Measurements from ENCODE around the gene TSPEAR. TPM values are rescaled to one million over a fixed set of nuclear protein-coding genes. Genes with fewer than 3 reads are reported as not detected.
"Not testable (repeated sequence)": the region's sequence is repeated elsewhere in the genome, so short reads cannot be mapped to it uniquely, and the experiment has no call there.

Gene TSPEAR
- total RNA-seq, 1 donor, result not detected

DNA sequence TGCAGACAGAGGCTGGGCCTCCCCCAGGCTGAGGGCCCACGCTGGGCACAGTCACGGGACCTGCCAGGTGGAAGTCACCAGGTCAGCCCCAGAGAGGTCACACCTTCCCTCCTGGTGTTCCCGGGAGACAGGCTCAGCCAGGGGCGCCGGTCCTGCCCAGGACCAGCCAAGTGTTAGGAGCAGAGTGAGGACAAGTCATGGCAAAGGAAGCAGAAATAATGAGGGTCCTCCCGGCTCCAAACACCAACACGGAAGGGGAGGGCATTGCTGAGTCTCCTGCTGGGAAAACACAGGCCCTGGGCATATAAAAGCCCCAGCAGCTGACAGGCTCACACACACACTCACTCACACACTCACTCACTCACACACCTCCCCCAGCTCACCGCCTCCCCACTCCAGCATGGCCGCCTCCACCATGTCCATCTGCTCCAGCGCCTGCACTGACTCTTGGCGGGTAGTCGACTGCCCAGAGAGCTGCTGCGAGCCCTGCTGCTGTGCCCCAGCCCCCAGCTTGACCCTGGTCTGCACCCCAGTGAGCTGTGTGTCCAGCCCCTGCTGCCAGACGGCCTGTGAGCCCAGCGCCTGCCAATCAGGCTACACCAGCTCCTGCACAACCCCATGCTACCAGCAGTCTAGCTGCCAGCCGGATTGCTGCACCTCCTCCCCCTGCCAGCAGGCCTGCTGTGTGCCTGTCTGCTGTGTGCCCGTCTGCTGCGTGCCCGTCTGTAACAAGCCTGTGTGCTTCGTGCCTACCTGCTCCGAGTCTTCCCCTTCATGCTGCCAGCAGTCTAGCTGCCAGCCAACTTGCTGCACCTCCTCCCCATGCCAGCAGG lies 74.1 kb downstream of the TSPEAR start, which contains the start of gene KRTAP10-10:
TSS of gene KRTAP10-10 (plus strand) at position 339 of the 833 bp plus-strand sequence. CDS start at position 401, 62 bp downstream.
- TF ChIP-seq, protein P1, sequence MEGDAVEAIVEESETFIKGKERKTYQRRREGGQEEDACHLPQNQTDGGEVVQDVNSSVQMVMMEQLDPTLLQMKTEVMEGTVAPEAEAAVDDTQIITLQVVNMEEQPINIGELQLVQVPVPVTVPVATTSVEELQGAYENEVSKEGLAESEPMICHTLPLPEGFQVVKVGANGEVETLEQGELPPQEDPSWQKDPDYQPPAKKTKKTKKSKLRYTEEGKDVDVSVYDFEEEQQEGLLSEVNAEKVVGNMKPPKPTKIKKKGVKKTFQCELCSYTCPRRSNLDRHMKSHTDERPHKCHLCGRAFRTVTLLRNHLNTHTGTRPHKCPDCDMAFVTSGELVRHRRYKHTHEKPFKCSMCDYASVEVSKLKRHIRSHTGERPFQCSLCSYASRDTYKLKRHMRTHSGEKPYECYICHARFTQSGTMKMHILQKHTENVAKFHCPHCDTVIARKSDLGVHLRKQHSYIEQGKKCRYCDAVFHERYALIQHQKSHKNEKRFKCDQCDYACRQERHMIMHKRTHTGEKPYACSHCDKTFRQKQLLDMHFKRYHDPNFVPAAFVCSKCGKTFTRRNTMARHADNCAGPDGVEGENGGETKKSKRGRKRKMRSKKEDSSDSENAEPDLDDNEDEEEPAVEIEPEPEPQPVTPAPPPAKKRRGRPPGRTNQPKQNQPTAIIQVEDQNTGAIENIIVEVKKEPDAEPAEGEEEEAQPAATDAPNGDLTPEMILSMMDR (IDR thresholded peaks at IDR 0.05; ENCODE audit: insufficient read depth, low read length), result no peak
- H3K4me3 ChIP-seq (ENCODE audit: low read depth, low read length), result no peak within 1 kb of the TSS
- no peak for DNase-seq (ENCODE audit: low read depth)

DNA sequence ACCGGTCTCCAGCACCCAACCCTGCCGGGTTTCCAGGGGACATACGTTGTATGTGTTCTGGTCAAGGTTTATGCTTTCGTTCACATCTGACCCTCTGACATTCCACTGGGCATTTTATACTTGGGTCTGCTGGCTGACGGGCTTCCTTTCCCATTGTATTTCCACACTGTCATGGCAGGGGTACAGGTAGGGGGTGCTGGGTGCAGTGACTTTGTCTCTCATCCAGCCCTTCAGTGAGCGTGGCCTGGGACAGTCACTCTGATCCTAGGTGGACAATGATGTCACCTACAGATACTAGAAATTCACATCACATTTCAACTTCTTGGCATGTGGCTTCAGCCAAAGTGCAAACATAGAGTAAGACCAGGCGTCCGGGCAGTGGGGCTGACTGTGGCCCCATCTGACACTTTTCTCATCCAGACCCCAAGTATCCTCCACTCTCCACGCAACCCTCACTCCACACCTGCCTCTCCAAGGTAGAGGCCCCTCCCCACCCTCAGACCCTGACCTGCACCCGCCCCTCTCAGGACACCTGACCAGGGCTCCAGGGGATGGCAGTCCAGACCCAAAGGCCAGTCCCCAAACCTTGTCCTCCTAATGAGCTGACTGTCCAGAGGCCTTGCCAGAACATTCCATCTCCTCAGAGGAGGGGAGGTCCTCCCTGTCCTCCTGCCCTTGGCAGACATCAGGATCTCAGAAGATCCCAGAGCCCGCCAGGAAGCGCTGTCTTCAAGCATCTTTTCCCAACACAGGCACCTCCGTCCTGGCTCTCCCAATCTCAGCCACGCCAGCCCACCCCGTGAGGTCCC lies 75.0 kb downstream of the TSPEAR start:
- TF ChIP-seq, protein P1 (IDR thresholded peaks at IDR 0.05; ENCODE audit: insufficient read depth, low read length), result no peak
- no peak overlapping the region for H3K4me3 ChIP-seq (ENCODE audit: low read depth, low read length)
- DNase-seq (ENCODE audit: low read depth), result no peak

DNA sequence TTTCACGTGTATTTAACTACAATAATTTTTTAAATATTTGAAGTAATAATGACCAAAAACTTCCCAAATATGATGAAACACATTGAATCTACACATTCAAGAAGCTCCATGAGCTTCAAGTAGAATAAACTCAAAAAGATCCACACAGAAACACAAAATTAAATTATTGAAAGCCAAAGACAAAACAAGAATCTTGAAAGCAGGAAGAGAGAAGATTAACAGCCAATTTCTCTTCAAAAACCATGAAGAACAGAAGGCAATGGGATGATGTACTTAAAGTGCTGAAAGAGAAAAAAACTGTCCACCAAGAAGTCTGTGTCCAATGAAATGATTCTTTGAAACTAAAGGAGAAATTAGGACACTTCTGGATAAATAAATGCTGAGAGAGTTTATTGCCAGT lies 79.3 kb downstream of the TSPEAR start:
- TF ChIP-seq, protein P1 (IDR thresholded peaks at IDR 0.05; ENCODE audit: insufficient read depth, low read length), result no peak
- H3K4me3 ChIP-seq (ENCODE audit: low read depth, low read length), result no peak overlapping the region
- DNase-seq (ENCODE audit: low read depth), result no peak

DNA sequence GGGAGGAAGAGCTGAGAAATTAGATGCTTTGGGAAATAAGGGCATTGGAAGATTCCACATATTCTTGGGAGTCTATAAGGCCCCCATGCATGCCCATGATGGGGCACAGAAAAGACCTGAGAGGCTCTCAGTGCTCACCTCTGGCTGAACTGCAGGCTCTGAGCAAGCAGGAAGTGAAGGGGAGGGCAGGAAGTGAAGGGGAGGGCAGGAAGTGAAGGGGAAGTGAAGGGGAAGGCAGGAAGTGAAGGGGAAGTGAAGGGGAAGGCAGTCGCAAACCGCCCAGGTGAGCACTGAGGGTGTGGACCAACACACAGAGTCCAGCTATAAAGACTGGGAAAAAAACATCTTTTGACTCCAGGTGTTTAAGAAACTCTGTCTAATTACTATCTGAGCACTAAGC lies 80.9 kb downstream of the TSPEAR start:
- TF ChIP-seq, protein P1 (IDR thresholded peaks at IDR 0.05; ENCODE audit: insufficient read depth, low read length), result no peak
- no peak overlapping the region for H3K4me3 ChIP-seq (ENCODE audit: low read depth, low read length)
- DNase-seq (ENCODE audit: low read depth), result no peak

DNA sequence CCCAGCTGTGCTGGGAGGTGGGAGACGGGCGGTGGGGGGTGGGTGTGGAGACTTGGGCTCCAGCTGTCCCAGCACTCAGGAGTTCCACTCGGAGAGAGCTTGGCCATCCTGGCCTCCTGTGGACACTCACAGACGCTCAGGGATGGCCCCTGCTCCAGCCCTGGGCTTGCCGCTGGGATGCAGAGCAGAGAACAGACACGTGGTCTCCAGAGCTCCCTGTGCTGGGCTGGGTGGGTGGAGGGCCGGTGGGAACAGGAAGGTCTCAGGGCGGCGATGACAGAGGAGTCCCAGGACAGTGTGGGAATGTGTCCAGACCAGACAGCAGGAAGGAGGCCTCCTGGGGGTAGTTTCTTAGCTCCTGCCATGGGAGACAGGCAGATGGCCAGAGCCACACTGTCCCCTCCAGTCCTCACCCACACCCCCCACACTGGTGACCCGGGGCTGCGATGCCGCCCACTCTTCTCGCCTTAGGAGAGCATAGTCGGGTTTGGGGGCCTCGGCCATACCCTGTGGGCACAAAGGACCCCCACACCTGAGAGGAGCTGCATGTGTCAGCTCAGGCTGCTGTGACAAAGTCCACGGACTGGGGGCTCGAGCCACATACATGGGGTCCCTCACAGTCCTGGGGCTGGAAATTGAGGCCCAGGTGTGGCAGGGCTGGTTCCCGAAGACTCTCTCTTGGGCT lies 82.5 kb downstream of the TSPEAR start:
- no peak overlapping the region for H3K4me3 ChIP-seq (ENCODE audit: low read depth, low read length)
- TF ChIP-seq, protein P1 (IDR thresholded peaks at IDR 0.05; ENCODE audit: insufficient read depth, low read length), result no peak
- no peak for DNase-seq (ENCODE audit: low read depth)

DNA sequence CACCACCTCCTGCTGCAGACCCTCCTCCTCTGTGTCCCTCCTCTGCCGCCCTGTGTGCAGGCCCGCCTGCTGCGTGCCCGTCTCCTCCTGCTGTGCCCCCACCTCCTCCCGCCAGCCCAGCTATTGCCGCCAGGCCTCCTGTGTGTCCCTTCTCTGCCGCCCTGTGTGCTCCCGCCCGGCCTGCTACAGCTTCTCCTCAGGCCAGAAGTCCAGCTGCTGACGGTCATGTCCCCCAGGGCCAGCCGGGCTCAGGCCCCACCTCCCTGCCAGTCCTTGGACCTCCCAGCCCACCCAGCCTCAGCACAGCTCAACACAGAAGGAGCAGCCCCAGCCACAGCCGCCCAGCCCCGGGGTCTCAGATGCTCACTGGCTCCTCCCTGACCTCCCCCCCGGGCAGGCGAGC lies 83.5 kb downstream of the TSPEAR start:
- H3K4me3 ChIP-seq (ENCODE audit: low read depth, low read length); DNase-seq (ENCODE audit: low read depth): not testable (repeated sequence)

DNA sequence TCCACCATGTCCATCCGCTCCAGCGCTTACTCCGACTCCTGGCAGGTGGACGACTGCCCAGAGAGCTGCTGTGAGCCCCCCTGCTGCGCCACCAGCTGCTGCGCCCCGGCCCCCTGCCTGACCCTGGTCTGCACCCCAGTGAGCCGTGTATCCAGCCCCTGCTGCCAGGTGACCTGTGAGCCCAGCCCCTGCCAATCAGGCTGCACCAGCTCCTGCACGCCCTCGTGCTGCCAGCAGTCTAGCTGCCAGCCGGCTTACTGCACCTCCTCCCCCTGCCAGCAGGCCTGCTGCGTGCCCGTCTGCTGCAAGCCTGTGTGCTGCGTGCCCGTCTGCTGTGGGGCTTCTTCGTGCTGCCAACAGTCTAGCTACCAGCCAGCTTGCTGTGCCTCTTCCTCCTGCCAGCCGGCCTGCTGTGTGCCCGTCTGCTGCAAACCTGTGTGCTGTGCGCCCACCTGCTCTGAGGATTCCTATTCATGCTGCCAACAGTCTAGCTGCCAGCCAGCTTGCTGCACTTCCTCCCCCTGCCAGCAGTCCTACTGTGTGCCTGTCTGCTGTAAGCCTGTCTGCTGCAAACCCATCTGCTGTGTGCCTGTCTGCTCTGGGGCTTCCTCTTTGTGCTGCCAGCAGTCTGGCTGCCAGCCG lies 84.1 kb downstream of the TSPEAR start:
- not testable (repeated sequence) for DNase-seq (ENCODE audit: low read depth); H3K4me3 ChIP-seq (ENCODE audit: low read depth, low read length)
